Femur (tissue), 1 donor: ENCODE data around the gene PPFIA1.
"Not testable (repeated sequence)": the region's sequence is repeated elsewhere in the genome, so short reads cannot be mapped to it uniquely, and the experiment has no call there.

Source experiments
- DNase-seq: peaks from one replicate; pipeline ENCODE4 v3.0.0-alpha.2; 2017

PPFIA1 gene

GRCh38 chr11:70364745-70365543 is 94.5 kb downstream of the PPFIA1 start:
- DNase-seq: no peak

GRCh38 chr11:70365544-70365927 is 95.0 kb downstream of the PPFIA1 start:
- DNase-seq: no peak

GRCh38 chr11:70367071-70367470 is 96.6 kb downstream of the PPFIA1 start:
- DNase-seq: no peak

- no peak for DNase-seq
Observed at GRCh38 chr11:70368961-70369360, 98.5 kb downstream of the PPFIA1 start.

- DNase-seq: no peak
Observed at GRCh38 chr11:70371241-70371640, 100.8 kb downstream of the PPFIA1 start.

- no peak for DNase-seq
Observed at GRCh38 chr11:70372076-70372475, 101.6 kb downstream of the PPFIA1 start.

GRCh38 chr11:70376621-70377020 is 106.1 kb downstream of the PPFIA1 start:
- no peak for DNase-seq

GRCh38 chr11:70377645-70378044 is 107.2 kb downstream of the PPFIA1 start:
- no peak for DNase-seq

- no peak for DNase-seq
Observed at GRCh38 chr11:70378506-70379134, 108.1 kb downstream of the PPFIA1 start.

GRCh38 chr11:70381350-70381749 is 110.9 kb downstream of the PPFIA1 start:
- DNase-seq: no peak

GRCh38 chr11:70381872-70382861 is 111.7 kb downstream of the PPFIA1 start:
- DNase-seq: peak; percentile 44

- no peak for DNase-seq
Observed at GRCh38 chr11:70383664-70384565, 113.4 kb downstream of the PPFIA1 start.

GRCh38 chr11:70384566-70385152 is 114.2 kb downstream of the PPFIA1 start:
- DNase-seq: no peak

- DNase-seq: no peak
Observed at GRCh38 chr11:70387564-70387963, 117.1 kb downstream of the PPFIA1 start.

GRCh38 chr11:70389201-70389600 is 118.7 kb downstream of the PPFIA1 start:
- DNase-seq: no peak

- not testable (repeated sequence) for DNase-seq
Observed at GRCh38 chr11:70390882-70391281, 120.4 kb downstream of the PPFIA1 start.

- DNase-seq: no peak
Observed at GRCh38 chr11:70394211-70394950, 123.9 kb downstream of the PPFIA1 start.

GRCh38 chr11:70397336-70397982 is 127.0 kb downstream of the PPFIA1 start:
- peak; percentile 35 for DNase-seq

GRCh38 chr11:70397983-70398833 is 127.7 kb downstream of the PPFIA1 start, which contains the start of gene CTTN:
TSS of gene CTTN (plus strand) at chr11:70398529. CDS start at chr11:70407298, 8,769 bp downstream.
- DNase-seq: peak; percentile 90
